HepG2 (cell line): ENCODE data around the gene ZNF575. TPM values are rescaled to one million over a fixed set of nuclear protein-coding genes. Genes with fewer than 3 reads are reported as not detected.
A peak's percentile ranks its signal among the peaks of the same experiment; 100 is the strongest.

Source experiments
- CEBPB ChIP-seq: IDR thresholded peaks from 2 replicates; pipeline ENCODE4 v1.6.1; 2011; ENCODE audit warnings: low read depth, low read length, improper control_type of control experiment, borderline replicate concordance
- CREM ChIP-seq, 2 experiments: sonication (generic) in 1 of 2; formaldehyde crosslinking in 1 of 2; IDR thresholded peaks; 2 replicates each; pipeline versions ENCODE4 v1.4.0 to v1.6.1; 2016 to 2020; ENCODE audit warnings: antibody characterized with exemption in 1 of 2, mild to moderate bottlenecking in 1 of 2, missing genetic modification reagents in 1 of 2
- GTF3A ChIP-seq: sonication (generic); formaldehyde crosslinking; conservative IDR thresholded peaks from 2 replicates; pipeline ENCODE4 v1.4.0; 2020; ENCODE audit warnings: mild to moderate bottlenecking, missing genetic modification reagents
- HMGXB4 ChIP-seq, 2 experiments: sonication (generic) in 1 of 2; formaldehyde crosslinking in 1 of 2; IDR thresholded peaks; 2 replicates each; pipeline versions ENCODE4 v1.4.0 to v1.6.1; 2018 to 2020; ENCODE audit warnings: missing genetic modification reagents in 2 of 2, borderline replicate concordance in 1 of 2, low read depth in 1 of 2, mild to moderate bottlenecking in 1 of 2, missing biosample characterization in 1 of 2
- HNRNPLL ChIP-seq: fragments of 200-400 bp; formaldehyde crosslinking; IDR thresholded peaks from 2 replicates; pipeline ENCODE4 v1.6.1; 2017; ENCODE audit warnings: mild to moderate bottlenecking, low read depth, low read length; ENCODE audit not compliant: poor library complexity, severe bottlenecking
- KDM5A ChIP-seq: fragments of 200-600 bp; sonication (generic); IDR thresholded peaks from 2 replicates; pipeline ENCODE4 v1.7.0; 2018; ENCODE audit warnings: antibody characterized with exemption, mild to moderate bottlenecking, low read length, borderline replicate concordance
- NCOR1 ChIP-seq: fragments of 200-600 bp; sonication (generic); IDR thresholded peaks from 2 replicates; pipeline ENCODE4 v1.7.0; 2017; ENCODE audit warnings: antibody characterized with exemption, low read length, borderline replicate concordance
- PATZ1 ChIP-seq: sonication (generic); formaldehyde crosslinking; IDR thresholded peaks from 2 replicates; pipeline ENCODE4 v1.4.0; 2020; ENCODE audit warnings: missing genetic modification reagents
- POLR2AphosphoS5 ChIP-seq: IDR thresholded peaks from 2 replicates; pipeline ENCODE4 v1.6.1; 2012; ENCODE audit warnings: low read depth, low read length
- TEAD3 ChIP-seq: optimal IDR thresholded peaks from 2 replicates; pipeline ENCODE3; 2016; ENCODE audit warnings: borderline replicate concordance
- THAP11 ChIP-seq: IDR thresholded peaks from 2 replicates; pipeline ENCODE4 v1.6.1; 2016; ENCODE audit warnings: missing biosample characterization, missing genetic modification reagents
- YY1 ChIP-seq: IDR thresholded peaks from 2 replicates; pipeline ENCODE4 v1.6.1; 2011; ENCODE audit warnings: low read length, low read depth, moderate library complexity, mild to moderate bottlenecking; ENCODE audit not compliant: insufficient read depth, insufficient replicate concordance
- ZMYM4 ChIP-seq: sonication (generic); formaldehyde crosslinking; IDR thresholded peaks from 2 replicates; pipeline ENCODE4 v1.8.1; 2023; ENCODE audit warnings: mild to moderate bottlenecking, missing genetic modification reagents
- ZNF335 ChIP-seq: sonication (generic); formaldehyde crosslinking; IDR thresholded peaks from 2 replicates; pipeline ENCODE4 v1.4.0; 2020; ENCODE audit warnings: missing genetic modification reagents
- polyA plus RNA-seq, 8 experiments: library from polyadenylated mRNA; depleted of rRNA in 3 of 8; stranded (reverse) in 7 of 8; unstranded in 1 of 8; fragments of >200 nt; fragmentation: Illumina TruSeq in 4 of 8; extraction: Trizol in 4 of 8; gene quantifications; 2 replicates each; pipeline versions ENCODE4 v1.2.1 to v1.2.3, GENCODE V29; 2011 to 2016; ENCODE audit warnings: low read depth in 4 of 8, missing spikeins in 1 of 8, mixed read lengths in 1 of 8; ENCODE audit not compliant: insufficient read depth in 1 of 8
- total RNA-seq, 5 experiments: library from RNA; depleted of rRNA; stranded (reverse); fragments of >200 nt; fragmentation: Illumina TruSeq; extraction: Trizol; gene quantifications; 2 replicates each; pipeline ENCODE4 v1.2.3, GENCODE V29; 2016; ENCODE audit warnings: low read depth in 1 of 5
- TF ChIP-seq, protein P1 (sequence below): sonication (generic); formaldehyde crosslinking; IDR thresholded peaks from 2 replicates; pipeline ENCODE4; 2020; ENCODE audit warnings: missing genetic modification reagents, mild to moderate bottlenecking, borderline replicate concordance
- TF ChIP-seq, protein P2 (sequence below): sonication (generic); formaldehyde crosslinking; IDR thresholded peaks from 2 replicates; pipeline ENCODE4 v1.4.0; 2020; ENCODE audit warnings: missing genetic modification reagents
- TF ChIP-seq, protein P3 (sequence below): sonication (generic); formaldehyde crosslinking; IDR thresholded peaks from 2 replicates; pipeline ENCODE4 v1.8.0; 2022; ENCODE audit warnings: missing genetic modification reagents, mild to moderate bottlenecking, inconsistent platforms, borderline replicate concordance

ZNF575 gene
- total and polyA plus RNA-seq, 2 of the 13 experiments (the other 11 are each of a cell fraction or from before 2014, with no cell fraction given), result 0.17 to 0.27 TPM

- TF ChIP-seq HMGXB4 (CRISPR knock-in tag; IDR thresholded peaks at IDR 0.05; ENCODE audit: borderline replicate concordance in 1 of 2, low read depth in 1 of 2) (peak in 1 of 2 experiments; percentile 21; a peak in 1 of 4 replicates), HNRNPLL (peak; percentile 67), ZMYM4 (peak; percentile 31; the same call in 1 of the 2 replicates), YY1 (peak; percentile 76), TEAD3 (peak; percentile 25), GTF3A (CRISPR knock-in tag) (no peak), NCOR1 (no peak), PATZ1 (CRISPR knock-in tag) (0 out of 2 replicates have a peak, but pooled peaks have one; percentile 18), ZNF335 (CRISPR knock-in tag) (peak; percentile 99), CREM (IDR thresholded peaks at IDR 0.05) (peak; percentile 78), CREM (CRISPR knock-in tag; IDR thresholded peaks at IDR 0.05) (no peak), THAP11 (peak; percentile 86), CEBPB (no peak), KDM5A (peak; percentile 89), POLR2AphosphoS5 (peak; percentile 79)
- TF ChIP-seq, protein P1, sequence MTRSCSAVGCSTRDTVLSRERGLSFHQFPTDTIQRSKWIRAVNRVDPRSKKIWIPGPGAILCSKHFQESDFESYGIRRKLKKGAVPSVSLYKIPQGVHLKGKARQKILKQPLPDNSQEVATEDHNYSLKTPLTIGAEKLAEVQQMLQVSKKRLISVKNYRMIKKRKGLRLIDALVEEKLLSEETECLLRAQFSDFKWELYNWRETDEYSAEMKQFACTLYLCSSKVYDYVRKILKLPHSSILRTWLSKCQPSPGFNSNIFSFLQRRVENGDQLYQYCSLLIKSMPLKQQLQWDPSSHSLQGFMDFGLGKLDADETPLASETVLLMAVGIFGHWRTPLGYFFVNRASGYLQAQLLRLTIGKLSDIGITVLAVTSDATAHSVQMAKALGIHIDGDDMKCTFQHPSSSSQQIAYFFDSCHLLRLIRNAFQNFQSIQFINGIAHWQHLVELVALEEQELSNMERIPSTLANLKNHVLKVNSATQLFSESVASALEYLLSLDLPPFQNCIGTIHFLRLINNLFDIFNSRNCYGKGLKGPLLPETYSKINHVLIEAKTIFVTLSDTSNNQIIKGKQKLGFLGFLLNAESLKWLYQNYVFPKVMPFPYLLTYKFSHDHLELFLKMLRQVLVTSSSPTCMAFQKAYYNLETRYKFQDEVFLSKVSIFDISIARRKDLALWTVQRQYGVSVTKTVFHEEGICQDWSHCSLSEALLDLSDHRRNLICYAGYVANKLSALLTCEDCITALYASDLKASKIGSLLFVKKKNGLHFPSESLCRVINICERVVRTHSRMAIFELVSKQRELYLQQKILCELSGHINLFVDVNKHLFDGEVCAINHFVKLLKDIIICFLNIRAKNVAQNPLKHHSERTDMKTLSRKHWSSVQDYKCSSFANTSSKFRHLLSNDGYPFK (CRISPR knock-in tag), result 0 out of 2 replicates have a peak, but pooled peaks have one; percentile 35
- TF ChIP-seq, protein P2, sequence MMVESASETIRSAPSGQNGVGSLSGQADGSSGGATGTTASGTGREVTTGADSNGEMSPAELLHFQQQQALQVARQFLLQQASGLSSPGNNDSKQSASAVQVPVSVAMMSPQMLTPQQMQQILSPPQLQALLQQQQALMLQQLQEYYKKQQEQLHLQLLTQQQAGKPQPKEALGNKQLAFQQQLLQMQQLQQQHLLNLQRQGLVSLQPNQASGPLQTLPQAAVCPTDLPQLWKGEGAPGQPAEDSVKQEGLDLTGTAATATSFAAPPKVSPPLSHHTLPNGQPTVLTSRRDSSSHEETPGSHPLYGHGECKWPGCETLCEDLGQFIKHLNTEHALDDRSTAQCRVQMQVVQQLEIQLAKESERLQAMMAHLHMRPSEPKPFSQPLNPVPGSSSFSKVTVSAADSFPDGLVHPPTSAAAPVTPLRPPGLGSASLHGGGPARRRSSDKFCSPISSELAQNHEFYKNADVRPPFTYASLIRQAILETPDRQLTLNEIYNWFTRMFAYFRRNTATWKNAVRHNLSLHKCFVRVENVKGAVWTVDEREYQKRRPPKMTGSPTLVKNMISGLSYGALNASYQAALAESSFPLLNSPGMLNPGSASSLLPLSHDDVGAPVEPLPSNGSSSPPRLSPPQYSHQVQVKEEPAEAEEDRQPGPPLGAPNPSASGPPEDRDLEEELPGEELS, result 0 out of 2 replicates have a peak, but pooled peaks have one; percentile 17
- TF ChIP-seq, protein P3, sequence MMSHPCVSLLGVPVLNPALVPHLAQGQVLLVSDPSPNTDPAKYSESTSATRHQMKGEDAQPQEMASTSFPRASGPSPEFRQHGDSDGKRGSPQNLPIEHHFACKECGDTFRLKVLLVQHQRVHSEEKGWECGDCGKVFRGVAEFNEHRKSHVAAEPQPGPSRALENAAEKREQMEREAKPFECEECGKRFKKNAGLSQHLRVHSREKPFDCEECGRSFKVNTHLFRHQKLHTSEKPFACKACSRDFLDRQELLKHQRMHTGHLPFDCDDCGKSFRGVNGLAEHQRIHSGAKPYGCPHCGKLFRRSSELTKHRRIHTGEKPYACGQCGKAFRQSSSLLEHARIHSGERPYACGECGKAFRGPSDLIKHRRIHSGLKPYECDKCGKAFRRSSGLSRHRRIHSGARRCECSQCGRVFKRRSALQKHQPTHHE (CRISPR knock-in tag), result no peak
These were observed 42.4 kb downstream of the ZNF575 start, which contains the start of the genes PINLYP and XRCC1 (continued) for GRCh38 chr19:43575156-43575950.
